Lung microvascular endothelial cell (primary cell): ENCODE measurements around the gene NODAL. TPM values are rescaled to one million over a fixed set of nuclear protein-coding genes. Genes with fewer than 3 reads are reported as not detected.
A peak's percentile ranks its signal among the peaks of the same experiment; 100 is the strongest.

Source experiments
- DNase-seq, 2 donors: peaks; one replicate each; pipeline versions ENCODE4 v3.0.0 to v3.0.0-alpha.2; 2010; ENCODE audit warnings: low read depth in 2 of 2
- total RNA-seq: library from RNA; depleted of rRNA; stranded (reverse); fragments of >200 nt; gene quantifications from 2 replicates; pipeline ENCODE4 v1.2.1, GENCODE V29; 2014

The NODAL gene
- total RNA-seq, 1 donor from 2014 or later: not detected

DNA sequence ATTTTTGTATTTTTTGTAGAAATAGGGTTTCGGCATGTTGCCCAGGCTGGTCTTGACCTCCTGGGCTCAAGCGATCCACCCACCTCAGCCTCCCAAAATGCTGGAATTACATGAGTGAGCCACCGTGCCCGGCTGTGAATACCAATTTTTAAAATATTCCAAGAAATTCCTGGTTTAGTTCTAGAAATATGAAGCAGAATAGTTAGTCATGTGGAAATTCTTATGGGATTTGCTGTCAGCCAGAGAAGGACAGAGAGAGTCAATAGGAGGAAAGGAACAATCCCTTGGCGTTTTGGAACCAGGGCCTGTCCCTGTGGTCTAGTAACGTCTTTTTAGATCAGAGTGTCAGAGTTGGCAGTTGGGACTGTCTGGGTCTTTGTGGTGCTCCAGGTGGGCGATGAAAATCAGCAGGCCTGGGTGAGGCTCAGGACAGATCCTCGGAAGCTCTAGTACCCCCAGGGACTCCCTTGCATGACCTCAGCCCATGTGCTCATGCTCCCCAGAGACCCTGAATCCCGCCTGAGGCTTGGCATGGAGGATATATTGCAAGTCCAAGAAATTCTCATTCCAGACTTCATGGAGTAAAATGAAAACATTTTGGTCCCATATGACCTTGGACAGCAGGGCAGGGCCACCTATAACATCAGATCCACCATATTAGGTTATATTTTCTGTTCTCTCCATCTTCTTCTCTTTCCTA, 7.8 kb downstream of the NODAL start:
- no peak for DNase-seq

DNA sequence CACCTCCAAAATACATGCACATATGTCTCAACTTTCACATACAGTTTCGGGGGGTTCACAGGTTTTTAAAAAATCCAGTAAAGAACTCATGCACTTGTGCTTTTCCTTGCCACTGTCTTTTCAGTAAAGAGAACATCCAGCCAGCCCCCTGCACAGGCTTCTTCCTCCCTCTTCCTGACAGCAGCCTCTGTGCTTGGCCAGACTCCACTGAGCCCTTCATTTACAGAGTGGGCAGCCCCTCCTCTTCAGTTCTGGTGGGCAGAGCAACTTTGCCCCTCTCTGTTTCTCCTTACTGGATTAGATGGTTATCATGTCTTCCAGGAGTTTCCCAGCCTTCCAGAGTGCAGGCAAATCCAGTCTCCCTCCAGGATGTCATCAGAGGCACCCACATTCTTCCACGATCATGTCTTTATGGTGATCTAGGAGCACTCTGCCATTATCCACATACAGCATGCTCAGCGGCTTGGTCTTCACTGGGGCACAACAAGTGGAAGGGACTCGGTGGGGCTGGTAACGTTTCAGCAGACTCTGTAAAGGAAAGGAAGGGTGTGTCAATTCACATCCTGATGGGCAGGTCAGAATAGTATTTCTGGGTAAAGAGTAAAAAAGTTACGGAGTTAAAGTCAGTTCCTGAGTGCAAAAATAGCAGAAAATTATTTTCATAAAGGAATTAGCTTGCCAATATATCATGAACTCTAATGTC, 8.8 kb downstream of the NODAL start:
- peak in 1 of 2 donors; percentile 19 for DNase-seq

DNA sequence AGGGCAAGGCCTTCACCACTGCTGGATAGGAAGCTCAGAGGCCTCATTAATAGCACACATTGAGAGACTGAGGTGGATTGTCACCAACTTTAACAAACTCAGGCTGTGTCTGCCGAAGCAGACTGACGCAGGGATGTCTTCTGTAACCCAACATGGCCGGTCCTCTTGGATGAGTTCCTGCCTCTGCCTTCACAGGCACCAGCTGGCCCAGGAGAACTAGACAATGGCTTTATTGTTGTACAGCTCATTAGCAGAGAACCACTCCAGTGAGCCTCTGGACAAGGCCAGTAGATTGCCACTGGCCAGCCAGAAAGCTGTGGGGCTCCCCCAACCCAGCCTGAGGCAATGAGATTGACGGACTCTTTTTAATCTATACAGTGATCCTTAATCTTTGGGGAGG, 9.4 kb downstream of the NODAL start:
- no peak for DNase-seq

DNA sequence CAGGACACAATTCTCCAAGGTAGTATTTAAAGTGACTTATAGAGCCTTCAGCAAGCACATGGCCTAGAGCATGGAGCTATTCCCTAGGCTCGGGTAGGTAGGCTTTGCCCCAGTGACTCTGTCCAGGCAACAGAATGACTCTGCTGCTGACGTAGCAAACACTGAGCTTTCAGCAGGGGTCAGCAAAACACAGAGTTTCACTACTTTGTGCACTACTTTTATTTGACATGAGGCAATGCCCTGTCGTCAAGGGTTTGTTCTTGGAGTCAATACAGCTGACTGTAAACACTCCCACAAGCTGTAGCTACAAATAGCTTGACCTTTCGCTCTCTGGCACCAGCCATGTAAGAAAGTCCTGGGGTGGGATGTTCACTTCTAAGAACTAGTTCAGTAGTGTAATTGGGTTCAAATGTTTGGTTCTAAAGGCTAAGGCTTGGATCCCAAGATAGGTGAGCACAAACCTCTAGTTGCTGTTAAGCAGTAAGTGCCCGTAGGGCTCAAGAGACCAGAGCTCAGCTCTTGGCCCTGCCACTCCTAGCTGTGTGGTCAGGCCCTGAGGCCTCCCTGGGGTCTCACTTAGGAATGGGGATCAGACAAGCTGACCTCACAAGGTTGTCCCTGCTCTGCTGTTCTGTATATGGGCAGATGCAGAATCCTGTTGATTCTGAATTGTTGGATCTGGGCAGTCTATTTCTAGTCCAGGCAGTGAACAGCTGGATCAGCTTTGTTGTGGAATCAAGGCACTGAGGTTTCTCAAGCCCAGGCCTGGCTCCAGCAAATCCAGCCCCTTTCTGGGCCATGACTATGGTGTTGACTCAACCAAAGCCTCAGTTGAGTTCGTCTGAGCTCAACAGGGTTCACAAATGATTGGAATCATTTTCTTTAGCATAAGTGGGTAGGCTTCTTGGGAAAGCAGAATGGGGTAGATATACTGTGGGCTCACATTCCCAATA, 10.7 kb downstream of the NODAL start:
- DNase-seq: peak in 1 of 2 donors; percentile 23

DNA sequence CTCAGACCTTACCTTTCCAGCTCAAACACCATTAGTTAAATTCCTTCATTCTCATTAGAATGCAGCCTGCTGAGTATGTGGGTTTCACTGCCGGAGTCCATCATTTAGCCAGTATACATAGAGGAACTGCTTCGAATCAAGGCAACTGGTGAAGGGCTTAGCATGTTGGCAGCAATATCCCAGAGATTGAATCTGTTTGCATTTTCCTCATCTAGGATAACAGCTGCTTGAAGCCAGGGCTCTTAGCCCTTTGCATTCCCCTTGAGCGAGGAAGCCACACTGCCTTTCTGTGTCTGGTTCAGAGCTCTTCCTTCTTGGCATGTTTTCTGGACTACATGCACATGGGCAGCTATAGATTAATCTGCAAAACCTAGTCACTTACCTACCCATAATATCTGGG, 14.7 kb downstream of the NODAL start:
- no peak for DNase-seq

DNA sequence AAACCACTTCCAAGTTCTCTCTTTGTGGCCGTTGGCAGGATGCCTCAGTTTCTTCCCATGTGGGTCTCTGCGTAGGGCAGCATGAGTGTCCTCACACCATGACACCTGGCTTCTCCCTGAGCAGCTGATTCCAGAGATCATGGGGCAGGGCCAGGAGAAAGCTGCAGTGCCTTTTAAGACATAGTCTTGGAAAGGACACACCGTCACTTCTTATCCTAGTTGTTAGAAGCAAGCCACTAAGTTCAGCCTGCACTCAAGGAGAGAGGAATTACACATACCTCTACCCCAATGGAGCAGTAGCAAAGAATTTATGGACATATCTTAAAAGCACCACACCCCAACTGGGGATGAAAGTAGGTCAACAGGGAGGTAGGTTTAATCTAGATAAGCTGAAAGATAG, 16.4 kb downstream of the NODAL start:
- DNase-seq: no peak

DNA sequence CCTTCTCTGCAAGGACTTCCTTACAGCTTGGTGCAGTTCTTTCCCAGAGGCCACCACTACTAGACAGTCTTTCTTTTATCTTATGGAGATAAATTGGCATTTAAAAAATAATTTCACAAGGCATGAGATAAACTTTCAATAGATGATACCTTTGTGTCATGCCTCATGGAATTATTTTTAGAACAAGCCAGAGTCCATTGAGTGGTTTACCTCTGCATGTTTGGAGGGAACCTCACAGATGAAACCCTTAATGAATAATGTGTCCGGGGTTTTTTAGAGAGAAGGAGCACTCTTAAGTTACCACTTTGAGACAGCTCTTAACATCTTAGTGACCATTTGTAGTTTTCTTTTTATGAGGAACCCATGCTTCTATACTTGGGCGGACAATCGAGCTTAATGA, 17.2 kb downstream of the NODAL start:
- no peak for DNase-seq

DNA sequence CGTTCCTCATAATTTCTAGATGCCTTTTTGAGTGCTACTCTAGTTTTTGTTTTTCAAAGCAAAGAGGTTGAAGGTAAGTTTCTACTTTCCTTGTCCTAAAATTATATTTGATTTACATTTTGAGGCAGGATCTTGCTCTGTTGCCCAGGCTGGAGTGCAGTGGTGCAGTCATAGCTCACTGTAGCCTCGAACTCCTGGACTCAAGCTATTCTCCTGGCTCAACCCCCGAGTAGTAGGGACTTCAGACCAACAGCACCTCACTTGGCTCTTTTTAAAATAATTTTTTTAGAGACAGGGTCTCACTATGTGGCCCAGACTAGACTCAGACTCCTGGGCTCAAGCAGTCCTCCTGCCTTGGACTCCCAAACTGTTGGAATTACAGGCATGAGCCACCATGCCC, 22.8 kb downstream of the NODAL start:
- DNase-seq: no peak

DNA sequence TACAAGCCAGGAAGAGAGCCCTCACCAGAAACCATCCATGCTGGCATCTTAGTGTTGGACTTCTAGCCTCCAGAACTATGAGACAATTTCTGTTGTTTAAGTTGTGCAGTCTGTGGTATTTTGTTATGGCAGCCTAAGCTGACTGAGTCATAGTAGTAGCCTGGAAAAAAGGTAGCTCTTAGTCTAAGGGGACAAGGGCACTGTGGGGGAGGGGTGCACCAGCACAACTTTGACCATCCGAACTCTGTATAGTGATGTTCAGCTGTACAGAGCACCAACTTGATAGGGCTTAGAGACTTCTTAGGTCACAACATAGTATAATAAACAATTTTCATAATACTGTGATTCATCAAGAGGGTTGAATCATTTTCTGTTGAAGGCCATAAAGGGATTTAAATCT, 23.3 kb downstream of the NODAL start:
- DNase-seq: peak in 1 of 2 donors; percentile 38

DNA sequence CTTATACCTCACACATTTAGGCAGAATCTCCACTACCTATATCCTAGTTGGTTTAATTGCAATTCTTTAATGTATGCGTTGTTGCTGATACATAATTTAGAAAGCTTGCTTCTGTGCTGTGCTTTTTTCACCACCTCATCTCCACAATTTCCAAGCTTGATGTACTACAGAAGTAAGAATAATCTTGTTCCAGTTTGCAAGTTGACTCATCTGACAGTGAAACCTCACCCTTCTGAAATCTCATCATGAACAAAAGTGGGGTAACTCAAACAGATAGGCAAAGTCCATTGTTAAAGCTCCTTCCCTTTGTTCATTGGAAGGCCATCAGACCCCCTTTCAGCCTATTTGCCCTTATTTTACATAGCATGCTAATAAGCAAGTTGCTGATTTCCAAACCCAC, 23.9 kb downstream of the NODAL start:
- no peak for DNase-seq

DNA sequence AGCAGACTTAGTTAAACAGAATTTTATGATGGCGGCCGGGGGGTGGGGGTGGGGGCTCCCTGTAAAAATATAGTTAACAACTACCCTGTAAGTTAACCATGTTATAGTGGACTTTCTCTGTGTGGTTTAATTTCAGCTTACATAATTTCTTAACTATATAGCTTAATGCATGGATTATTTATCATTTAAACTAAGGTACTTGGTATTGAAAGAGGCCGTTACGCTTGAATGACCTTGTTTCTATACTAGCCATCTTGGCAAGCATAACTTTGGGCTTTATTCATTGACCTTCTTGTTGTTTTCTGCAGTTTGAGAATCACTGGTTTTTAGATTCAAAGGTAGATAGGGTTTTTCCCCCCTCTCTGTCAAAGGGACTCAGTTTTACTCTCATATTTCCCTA, 29.1 kb downstream of the NODAL start:
- no peak for DNase-seq

DNA sequence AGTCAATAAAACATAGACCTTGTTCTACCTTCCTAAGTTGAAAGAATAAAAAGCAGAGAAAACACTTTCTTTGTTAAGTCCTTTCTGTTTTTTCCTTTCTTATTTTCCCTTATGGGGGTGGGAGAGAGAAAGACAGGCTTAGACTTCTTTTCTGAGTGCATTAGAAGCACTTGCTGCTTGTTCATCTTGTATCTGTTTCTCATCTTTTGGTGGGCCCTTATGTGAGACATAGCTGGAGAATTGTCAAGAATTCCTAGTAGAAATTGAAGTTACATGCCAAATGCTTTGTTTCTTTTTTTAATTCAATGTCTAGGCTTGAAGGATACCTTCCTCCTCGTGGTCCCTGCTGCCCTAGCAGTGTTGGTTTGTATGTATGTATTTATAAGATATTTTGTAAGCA, 30.9 kb downstream of the NODAL start:
- no peak for DNase-seq

DNA sequence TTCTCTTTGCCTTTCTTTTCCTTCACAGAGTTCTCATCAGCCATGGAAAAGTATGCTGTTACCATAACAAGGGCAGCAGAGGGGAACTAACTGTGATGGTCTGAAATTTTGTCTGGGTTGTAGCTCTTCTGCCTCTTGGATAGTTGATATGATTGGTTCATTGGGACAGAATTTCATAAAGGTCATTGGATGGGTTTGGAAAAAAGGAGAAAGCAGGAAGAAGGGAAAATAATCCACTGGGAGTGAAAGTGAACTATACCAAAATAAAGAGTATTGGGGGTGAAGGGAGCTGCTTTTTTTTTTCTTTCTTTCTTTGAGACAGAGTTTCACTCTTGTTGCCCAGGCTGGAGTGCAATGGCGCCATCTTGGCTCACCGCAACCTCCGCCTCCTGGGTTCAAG, 31.7 kb downstream of the NODAL start:
- DNase-seq: no peak

DNA sequence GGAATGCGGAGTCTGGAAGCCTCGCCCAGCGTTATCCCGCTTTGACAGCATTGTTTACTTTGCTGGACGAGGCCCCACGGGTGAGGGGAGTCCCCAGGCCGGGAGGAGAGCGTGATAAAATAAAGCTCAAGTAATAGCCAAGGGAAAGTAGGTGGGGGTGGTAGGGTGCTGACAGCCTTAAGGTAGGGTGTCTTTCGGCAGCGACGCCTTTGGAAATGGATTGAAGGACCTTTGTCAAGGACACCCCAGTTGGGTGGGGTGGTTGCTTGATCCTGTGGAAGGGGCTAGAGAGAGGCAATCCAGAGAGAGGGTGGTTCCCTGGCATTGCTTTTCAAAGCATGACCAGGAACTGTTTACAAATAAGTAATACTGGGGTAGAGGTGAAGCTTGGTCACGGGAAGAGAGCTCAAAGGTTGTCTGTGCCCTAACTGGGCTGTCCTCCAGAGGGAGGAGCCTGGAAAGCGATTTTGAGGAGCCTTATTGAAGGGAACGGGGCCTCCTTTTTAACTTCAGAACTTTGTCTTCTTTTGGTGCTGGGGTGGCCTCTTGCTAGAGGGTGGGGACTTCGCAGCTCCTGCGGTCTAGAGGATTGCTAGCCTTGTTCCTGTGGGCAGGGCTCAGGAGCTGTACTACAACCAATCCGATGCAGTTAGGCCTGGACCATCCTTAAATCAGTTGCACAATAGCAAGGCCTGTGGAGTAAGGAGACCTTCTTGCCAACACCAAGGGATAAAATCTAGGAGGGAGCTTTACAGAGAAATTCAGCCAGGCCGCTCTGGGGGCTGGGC, 36.2 kb downstream of the NODAL start:
- DNase-seq: peak; percentile 38 to 79

DNA sequence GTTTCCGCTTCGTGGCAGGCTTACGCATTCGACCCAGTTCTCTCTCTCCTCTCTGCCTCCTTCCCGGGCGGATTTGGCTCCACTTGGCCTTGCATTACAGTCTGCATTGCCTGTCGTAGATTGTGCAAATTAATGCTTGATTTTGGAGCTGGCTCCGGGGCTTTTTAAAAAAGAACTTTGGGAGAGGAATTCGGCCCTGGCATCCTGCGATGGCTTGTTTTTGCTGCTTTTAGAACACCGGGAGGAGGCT, 36.8 kb downstream of the NODAL start:
- DNase-seq: peak; percentile 45 to 47

DNA sequence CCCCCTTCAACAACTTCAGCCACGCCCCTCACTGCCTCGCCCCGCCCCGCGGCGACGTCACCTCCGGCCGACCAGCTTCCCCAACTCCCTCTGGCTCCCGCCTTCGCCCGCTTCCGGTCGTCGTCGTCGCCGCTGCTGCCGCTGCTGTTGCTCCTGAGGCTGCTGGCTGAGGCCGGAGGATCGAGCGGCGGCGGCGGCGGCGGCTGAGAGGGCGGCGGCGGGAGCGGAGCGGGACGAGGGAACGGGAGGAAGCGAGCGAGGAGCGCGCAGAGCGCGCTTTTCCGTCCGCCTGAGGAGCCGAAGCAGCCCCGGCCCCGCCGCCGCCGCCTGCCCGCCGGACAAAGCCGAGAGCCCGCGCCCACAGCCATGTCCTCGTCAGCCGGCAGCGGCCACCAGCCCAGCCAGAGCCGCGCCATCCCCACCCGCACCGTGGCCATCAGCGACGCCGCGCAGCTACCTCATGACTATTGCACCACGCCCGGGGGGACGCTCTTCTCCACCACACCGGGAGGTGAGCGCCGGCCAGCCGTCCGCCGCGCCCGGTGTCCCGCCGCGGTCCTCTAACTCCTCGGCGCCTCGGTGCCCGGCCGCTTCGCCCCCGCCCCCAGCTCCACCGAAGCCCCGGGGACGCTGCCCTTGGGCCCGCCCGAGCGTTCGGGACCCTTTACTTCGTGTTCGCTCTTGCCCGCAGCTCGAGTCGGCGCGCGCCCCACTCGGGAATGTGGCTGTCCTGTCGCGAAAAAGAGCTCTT, 37.3 kb downstream of the NODAL start, which contains the start of gene EIF4EBP2:
Gene EIF4EBP2 (plus strand): TSS at position 110 of the 751 bp plus-strand sequence. CDS start 257 bp downstream, at position 367.
- DNase-seq: peak; percentile 95 to 97

DNA sequence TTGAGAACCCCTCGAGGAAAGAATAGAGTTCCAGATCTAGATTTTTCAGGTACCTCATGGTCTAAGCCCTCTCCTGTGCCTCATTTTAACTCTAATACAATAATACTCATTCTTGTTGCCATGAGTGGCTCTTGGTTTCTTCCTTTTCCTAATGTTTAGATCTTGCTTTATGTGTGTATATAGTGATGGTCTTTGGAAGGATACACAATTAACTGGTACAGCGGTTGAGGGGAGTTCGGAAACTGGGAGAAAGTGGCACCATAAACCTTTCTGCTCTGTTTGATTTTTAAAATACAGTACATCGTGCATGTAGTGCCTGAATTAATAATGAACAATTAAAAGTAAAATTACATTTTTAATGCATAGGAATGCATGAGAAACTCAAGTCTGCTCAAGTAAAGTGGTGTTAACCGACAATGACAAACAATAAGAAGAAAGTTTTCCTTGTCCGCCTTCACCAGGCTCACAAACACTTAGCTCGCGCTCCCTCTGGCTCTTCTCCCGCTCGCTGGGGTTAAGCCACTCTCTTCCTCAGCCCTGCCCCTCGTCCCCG, 37.9 kb downstream of the NODAL start:
- no peak for DNase-seq

DNA sequence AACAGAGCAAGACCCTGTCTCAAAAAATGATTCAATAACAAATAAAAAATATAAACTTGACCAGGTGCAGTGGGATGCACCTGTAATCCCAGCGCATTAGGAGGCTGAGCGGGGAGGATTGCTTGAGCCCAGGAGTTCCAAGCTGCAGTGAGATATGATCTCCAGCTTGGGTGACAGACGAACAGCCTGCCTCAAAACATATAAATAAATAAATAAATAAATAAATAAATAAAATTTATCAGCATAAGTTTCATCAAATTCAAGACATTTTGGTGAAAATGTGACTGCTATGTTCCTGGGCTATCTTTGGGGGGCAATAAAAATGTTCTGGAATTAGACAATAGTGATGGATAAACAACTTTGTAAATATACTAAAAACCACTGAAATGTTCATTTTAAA, 42.3 kb downstream of the NODAL start:
- DNase-seq: no peak

DNA sequence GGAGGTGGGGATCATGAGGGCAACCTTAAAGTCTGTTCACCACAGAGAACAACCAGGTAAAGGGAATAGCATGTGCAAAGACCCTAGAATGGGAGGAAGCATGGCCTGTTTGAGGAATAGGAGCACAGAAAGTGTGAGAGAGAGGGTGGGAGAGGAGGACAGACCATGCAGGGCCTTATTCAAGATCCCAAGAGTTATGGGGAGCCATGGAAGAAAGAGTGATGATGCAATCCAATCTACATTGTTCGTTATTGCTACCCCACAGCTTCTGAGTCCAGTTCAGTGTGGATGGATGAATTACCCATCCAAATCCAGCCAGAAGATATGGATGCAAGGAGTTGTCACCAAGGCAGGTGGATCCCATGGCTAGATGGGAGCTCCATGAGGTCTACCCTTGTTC, 45.3 kb downstream of the NODAL start:
- DNase-seq: no peak

DNA sequence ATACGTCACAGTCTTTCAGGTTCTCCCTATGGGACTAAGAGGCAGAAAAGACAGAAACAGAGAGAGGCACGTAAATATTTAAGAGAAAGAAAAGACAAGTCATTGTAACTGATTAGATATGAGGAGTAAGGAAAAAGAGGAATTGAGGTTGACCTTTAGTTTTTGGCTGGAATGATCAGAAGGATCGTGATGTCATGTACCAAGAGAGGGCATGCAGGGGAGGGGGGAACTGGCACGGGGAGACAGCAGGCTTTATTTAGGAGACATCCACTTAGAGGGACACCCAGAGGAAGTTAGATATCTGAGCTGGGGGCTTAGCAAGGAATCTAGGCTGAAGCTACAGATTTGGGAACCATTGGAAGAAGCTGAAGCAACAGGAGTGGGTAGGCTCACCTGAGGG, 49.8 kb downstream of the NODAL start:
- no peak for DNase-seq
